ENCODE results near the gene ZACN.
"Not testable (repeated sequence)": the region's sequence is repeated elsewhere in the genome, so short reads cannot be mapped to it uniquely, and the experiment has no call there.

ZACN gene

DNA sequence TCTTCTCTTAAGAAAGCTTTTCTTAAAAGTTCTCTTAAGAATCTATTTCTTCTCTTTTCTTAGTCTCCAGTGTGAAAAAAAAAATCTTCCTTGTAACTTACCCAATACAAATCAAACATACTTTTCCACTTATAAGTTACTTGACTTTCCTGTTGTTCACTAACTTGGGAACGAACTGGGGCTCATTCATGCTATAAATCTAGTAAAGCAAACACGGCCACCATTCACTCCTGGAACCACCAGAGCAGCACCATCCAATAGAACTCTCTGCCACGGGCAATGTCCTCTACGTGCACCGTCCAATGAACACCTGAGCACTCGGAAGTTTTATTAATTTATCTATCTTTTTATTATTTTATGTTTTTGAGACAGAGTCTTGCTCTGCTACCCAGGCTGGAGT lies 27.4 kb upstream of the ZACN start:
- in situ Hi-C loops (cut with HindIII; ENCODE audit: low sequenced_read_pairs), result no loop called here

GRCh38 chr17:76053246-76054111 lies 25.5 kb upstream of the ZACN start:
- in situ Hi-C loops (cut with HindIII; ENCODE audit: low sequenced_read_pairs), result no loop called here

- in situ Hi-C loops (cut with HindIII; ENCODE audit: low sequenced_read_pairs), result no loop called here
Measured at GRCh38 chr17:76054112-76054476, 24.9 kb upstream of the ZACN start.

GRCh38 chr17:76056882-76057281 lies 22.1 kb upstream of the ZACN start:
- in situ Hi-C loops (cut with HindIII; ENCODE audit: low sequenced_read_pairs), result no loop called here

DNA sequence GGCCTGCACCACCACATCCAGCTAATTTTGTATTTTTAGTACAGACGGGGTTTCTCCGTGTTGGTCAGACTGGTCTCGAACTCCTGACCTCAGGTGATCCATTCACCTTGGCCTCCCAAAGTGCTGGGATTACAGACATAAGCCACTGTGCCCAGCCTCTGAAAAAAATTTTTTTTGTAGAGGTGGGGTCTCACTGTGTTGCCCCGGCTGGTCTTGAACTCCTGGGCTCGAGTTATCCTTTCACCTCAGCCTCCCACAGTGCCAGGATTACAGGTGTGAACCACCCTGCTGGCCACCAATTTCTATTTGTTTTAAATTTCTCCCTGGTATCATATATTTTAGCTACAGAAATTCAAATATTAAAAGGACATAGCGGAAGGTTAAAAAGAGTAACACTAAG lies 20.7 kb upstream of the ZACN start:
- in situ Hi-C loops (cut with HindIII; ENCODE audit: low sequenced_read_pairs), result not testable (repeated sequence)

- in situ Hi-C loops (cut with HindIII; ENCODE audit: low sequenced_read_pairs), result no loop called here
Measured at GRCh38 chr17:76063875-76064546, 15.0 kb upstream of the ZACN start.

DNA sequence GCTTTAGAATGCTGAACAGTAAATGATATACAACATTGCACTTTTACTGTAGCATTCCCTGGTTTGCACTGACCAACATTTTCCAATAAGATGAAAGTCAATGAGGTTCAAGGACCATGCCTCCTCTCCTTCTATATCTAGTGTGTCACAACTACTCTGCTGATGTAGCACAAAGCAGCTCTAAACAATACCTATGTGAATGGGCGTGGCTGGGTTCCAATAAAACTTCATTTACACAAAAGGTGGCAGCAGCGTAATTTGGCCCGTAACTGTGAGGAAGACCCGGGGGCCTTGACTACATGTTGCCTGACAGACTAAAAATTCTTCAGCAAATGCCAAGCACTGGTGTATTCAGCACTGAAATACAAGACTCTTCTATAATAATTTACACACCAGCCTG lies 13.2 kb upstream of the ZACN start:
- in situ Hi-C loops (cut with HindIII; ENCODE audit: low sequenced_read_pairs), result no loop called here

- in situ Hi-C loops (cut with HindIII; ENCODE audit: low sequenced_read_pairs), result no loop called here
Measured at GRCh38 chr17:76071531-76072147, 7.3 kb upstream of the ZACN start.

DNA sequence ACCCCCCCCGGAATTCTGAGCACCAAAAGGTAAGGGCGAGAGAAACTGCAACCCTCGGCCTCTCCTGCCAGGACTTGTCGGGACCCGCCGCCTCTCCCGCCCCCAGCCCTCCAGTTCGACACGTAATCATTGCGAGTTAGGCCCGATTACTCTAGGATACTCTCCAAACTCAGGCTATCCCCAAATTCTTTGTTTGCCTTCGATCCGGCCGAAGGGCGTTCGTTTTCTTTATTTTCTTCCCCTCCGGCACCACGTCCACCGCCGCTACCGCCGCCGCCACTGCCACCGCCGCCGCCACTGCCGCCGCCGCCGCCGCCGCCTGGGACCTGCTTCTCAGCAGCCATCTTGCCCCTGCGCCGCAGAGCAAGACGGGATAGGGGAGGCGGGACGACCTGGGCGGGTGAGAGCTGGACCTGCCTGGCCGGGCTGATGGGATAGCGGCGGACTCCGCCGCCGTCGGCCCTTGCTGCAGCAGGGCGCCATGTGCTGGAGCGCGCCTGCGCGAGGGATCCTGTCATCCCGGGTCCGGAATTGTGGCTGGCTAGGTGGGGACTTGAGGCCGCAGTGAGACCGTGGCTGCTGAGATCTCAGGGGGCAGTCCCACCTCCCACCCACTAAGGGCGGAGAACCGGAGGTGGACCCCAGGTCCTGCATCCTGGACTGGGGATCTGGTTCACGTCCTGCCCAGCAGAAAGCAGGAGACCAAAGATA lies 6.7 kb upstream of the ZACN start, which contains the start of gene SRP68:
Gene SRP68, minus strand, starts transcription at position 370 of the 711 bp plus-strand sequence. Its CDS starts 26 bp downstream, at position 344.
- in situ Hi-C loops (cut with HindIII; ENCODE audit: low sequenced_read_pairs), result no loop called here

DNA sequence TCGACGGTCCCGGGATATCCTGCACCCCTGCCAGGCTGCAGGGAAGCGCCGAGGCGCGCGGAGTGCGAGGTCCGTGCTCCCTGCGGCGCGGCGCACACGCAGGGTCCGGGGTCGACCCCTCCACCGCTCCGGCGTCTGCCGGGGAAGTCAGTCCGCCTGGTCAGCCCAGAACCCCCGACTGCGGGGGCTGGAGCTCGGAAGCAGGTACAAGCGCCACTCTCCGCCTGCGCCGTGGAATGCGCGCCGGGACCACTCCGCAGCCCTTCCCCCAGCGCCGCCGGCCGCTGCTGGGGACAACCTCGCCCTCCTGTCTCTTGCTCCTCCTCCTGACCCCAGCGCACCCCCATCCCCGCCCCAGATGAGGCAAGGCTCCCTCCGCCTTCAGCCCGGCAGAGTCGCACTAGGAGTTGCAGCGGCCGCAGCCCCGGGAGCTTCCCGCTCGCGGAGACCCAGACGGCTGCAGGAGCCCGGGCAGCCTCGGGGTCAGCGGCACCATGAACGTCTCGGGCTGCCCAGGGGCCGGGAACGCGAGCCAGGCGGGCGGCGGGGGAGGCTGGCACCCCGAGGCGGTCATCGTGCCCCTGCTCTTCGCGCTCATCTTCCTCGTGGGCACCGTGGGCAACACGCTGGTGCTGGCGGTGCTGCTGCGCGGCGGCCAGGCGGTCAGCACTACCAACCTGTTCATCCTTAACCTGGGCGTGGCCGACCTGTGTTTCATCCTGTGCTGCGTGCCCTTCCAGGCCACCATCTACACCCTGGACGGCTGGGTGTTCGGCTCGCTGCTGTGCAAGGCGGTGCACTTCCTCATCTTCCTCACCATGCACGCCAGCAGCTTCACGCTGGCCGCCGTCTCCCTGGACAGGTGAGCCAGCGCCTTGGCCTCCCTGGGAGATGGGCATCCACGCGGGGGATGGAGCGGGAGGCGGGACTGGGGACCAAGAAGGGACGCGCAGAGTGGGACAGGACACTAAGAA lies 4.3 kb upstream of the ZACN start, which contains the start of gene GALR2:
Gene GALR2, plus strand, starts transcription at position 392 of the 974 bp plus-strand sequence. Its CDS starts 103 bp downstream, at position 495.
- in situ Hi-C loops (cut with HindIII; ENCODE audit: low sequenced_read_pairs), result no loop called here

- in situ Hi-C loops (cut with HindIII; ENCODE audit: low sequenced_read_pairs), result no loop called here
Measured at GRCh38 chr17:76075364-76076145, 3.4 kb upstream of the ZACN start.

- in situ Hi-C loops (cut with HindIII; ENCODE audit: low sequenced_read_pairs), result no loop called here
Measured at GRCh38 chr17:76076146-76076764, 2.7 kb upstream of the ZACN start.

GRCh38 chr17:76076765-76077583 lies 2.0 kb upstream of the ZACN start:
- in situ Hi-C loops (cut with HindIII; ENCODE audit: low sequenced_read_pairs), result no loop called here

DNA sequence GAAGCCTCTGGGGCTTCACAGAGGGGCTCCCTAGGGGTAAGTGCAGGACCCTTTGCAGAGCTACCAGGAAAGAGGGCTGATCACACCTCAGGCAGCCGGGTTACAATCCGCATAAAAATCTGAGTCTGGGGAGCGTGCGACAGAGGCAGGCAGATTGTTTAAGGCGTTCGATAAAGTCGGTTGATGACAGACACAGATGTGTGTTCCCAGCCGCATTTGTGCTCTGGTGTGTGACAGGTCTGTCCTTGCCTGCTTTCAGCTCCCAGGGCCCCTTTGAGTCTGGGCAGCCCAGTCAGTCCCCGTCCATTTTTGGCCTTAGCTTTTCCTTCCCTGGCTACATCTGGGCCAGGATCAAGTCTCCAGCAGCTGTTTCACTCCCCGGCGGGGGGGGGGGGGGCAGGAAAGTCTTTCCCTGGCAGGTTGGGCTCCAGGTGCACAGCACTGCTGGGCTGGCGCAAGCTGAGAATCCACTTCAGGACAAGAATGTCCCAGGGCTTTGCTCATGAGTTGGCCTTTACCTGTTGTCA lies 1.3 kb upstream of the ZACN start:
- in situ Hi-C loops (cut with HindIII; ENCODE audit: low sequenced_read_pairs), result no loop called here

GRCh38 chr17:76078370-76078769 lies 612 bp upstream of the ZACN start:
- in situ Hi-C loops (cut with HindIII; ENCODE audit: low sequenced_read_pairs), result not testable (repeated sequence)

- in situ Hi-C loops (cut with HindIII; ENCODE audit: low sequenced_read_pairs), result no loop called here
Measured at GRCh38 chr17:76079535-76079955, 563 bp downstream of the ZACN start.

GRCh38 chr17:76079956-76080767 lies 1.2 kb downstream of the ZACN start:
- in situ Hi-C loops (cut with HindIII; ENCODE audit: low sequenced_read_pairs), result no loop called here
